ENCODE data around the gene CITED4.

GRCh38 chr1:40886318-40887011 lies 24.3 kb upstream of the CITED4 start:
- no peak for TF ChIP-seq CTCF (IDR thresholded peaks at IDR 0.05)
- no peak for TF ChIP-seq POLR2A (IDR thresholded peaks at IDR 0.05)
